CD4-positive, alpha-beta T cell treated with Interleukin-15 for 4 hours (primary cell): Measurements from ENCODE around the gene PGLYRP3.
"Not testable (repeated sequence)": the region's sequence is repeated elsewhere in the genome, so short reads cannot be mapped to it uniquely, and the experiment has no call there.

ENCODE experiments used
- DNase-seq: peaks from one replicate; pipeline ENCODE4 v3.0.0-alpha.2; 2020; ENCODE audit warnings: low spot score

Gene PGLYRP3

GRCh38 chr1:153348511-153349362, 36.0 kb upstream of the PGLYRP3 start, which contains the start of gene PGLYRP4:
PGLYRP4 (minus strand) TSS chr1:153348841; CDS start chr1:153347932, 909 bp downstream.
- DNase-seq: no peak

- DNase-seq: no peak
Observed at GRCh38 chr1:153347856-153348255, 35.1 kb upstream of the PGLYRP3 start.

DNA sequence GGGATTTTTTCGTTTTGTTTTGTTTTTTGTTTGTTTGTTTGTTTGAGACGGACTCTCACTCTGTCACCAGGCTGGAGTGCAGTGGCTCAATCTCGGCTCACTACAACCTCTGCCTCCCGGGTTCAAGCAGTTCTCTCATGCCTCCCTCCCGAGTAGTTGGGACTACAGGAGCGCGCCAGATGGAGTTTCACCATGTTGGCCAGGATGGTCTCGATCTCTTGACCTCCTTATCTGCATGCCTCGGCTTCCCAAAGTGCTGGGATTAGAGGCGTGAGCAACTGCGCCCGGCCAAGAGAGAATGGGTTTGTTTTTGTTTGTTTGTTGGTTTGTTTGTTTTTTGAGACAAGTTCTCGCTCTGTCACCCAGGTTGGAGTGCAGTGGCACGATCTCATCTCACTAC, 34.3 kb upstream of the PGLYRP3 start:
- not testable (repeated sequence) for DNase-seq

- DNase-seq: no peak
Observed at GRCh38 chr1:153346077-153346723, 33.4 kb upstream of the PGLYRP3 start.

GRCh38 chr1:153345187-153346076, 32.7 kb upstream of the PGLYRP3 start:
- no peak for DNase-seq

DNA sequence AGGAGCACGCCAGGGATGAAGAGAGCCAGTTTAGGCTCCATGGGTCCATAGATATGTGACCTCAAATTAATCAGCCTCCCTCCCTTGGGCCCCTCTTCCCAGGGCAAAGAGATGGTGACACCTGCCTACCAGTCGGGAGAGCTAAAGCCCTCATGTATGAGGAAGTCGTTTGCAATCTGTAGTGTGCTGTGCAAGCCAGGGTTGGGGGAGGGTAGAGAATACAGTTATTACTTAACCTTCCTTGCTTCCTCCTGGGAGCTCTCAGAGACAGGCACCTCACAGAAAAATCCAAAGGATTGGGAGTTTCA, 31.9 kb upstream of the PGLYRP3 start:
- DNase-seq: no peak

- no peak for DNase-seq
Observed at GRCh38 chr1:153343811-153344717, 31.3 kb upstream of the PGLYRP3 start.

GRCh38 chr1:153343040-153343681, 30.4 kb upstream of the PGLYRP3 start:
- no peak for DNase-seq

GRCh38 chr1:153342178-153342577, 29.4 kb upstream of the PGLYRP3 start:
- no peak for DNase-seq

DNA sequence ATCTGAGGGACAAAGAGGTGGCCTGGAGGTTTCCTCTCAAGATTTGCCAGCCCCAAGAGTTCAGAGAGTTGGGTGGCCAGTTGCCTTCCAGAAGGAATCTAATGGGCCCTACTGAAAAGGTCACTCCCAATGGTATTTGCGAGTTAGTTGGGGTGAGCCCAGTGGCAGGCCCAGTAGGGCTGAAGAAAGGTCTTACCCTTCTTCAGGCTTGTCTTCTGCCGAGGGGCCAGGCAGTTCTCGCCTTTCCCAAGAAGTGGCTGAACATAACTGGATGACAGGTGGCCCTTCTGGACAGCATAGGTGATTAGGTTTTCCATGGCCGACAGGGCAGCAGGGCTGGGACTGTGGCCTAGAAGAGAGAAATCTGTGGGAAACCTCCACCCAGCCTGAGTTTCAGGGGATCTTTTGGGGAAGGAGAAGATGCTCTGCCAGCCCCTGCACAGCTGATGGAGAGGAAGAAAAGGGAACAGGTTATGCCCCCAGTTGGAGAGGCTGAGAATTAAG, 28.7 kb upstream of the PGLYRP3 start:
- DNase-seq: no peak

GRCh38 chr1:153340356-153340755, 27.6 kb upstream of the PGLYRP3 start:
- DNase-seq: no peak

DNA sequence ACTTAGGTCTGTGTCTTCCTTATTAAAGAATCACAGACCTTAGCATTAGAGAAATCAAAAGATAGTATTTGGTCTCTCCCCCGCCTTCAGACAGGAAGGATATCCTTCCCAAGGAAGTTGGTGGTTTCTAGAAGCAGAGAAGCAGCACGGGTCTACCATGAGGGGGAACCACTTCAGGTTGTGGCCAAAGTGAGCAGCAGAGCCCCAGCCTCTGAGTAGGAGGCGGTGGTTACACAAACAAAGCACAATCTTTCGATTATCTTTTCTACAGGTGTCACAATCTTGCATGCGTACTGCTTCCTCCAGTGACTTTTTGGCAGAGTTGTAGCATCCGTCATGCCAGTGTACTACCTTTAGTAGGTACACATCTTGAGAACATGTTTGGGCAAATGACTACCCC, 27.1 kb upstream of the PGLYRP3 start:
- no peak for DNase-seq

DNA sequence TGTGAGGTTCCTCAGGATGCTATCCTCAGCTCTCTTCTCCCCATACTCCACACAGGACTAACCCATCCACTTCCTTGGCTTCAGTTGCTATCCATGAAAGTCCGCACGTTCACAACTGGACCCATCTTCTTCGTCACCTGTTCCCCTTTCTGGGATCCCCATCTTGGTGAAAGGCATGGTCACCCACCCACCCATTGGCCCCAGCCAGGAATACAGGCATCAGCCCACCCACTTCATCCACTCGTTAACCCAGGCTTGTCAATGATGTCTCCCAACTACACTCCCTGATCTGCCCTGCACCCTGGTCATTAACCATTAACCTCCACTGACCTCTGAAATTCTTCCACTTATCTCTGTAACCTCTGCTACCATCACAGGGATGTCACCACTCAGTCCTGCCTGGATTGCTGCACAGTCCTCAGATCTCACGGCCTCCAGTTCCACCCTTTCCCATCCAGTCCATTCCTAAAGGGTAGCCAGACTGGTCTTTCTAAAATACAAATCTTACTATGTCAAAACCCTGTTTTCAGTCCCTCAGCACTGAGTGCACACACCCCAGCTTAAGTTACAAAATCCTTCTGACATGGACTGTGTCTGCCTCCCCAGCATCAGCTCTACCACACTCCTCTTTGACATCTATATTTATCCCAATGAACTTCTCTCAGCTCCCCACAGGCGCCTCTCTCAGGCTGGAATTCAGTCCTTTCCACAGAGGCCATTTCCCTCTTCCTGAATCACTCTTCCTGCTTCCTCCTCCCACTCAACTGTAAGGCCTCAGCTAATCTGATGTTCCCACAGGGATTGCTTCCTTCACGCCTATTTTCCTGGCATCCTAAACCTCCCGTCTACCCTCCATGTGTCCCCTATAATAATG, 25.5 kb upstream of the PGLYRP3 start:
- DNase-seq: no peak

DNA sequence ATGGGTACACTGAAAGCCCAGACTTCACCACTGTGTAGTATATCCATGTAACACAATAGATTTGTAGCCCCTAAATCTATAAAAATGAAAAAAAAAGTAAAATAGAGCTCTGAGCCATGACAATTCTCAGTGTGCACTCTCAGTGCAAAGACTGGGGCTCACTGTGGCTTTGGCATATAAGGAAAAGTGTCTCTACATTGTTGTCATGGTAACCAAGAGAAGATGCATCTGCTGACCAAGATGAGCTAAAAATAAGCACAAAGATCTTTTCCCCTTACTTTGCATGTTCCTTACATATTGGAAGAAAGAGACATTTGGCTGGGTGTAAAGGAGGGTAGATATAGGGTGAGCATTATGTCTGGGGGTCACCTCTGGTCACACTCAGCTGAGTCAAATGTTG, 23.9 kb upstream of the PGLYRP3 start:
- no peak for DNase-seq

- DNase-seq: no peak
Observed at GRCh38 chr1:153333902-153334301, 21.1 kb upstream of the PGLYRP3 start.

DNA sequence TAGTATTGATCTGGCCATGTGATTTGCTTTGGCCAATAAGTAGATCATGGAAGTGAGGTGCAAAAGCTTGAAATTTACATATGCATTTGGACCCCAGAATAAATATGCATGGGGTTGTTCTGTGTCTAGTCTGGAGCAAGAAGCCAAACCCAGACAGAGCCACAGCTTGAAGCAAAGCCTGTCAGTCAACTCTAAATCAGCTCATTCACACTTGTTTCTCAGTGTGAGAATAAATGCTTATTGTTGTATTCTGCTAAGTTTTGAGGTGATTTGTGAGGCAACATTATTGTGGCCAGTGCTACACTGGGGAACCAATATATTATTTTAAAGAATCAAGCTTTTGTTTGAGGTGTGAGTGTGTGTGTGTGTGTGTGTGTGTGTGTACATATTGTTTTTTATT, 12.2 kb upstream of the PGLYRP3 start:
- no peak for DNase-seq

- DNase-seq: no peak
Observed at GRCh38 chr1:153322568-153322967, 9.8 kb upstream of the PGLYRP3 start.

DNA sequence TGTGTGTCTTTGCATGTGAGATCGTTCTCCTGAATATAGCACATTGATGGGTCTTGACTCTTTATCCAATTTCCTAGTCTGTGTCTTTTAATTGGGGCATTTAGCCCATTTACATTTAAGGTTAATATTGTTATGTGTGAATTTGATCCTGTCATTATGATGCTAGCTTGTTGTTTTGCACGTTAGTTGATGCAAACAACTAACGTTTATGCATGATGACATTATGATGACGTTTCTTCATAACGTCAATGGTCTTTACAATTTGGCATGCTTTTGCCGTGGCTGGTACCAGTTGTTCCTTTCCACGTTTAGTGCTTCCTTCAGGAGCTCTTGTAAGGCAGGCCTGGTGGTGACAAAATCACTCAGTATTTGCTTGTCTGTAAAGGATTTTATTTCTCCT, 5.4 kb upstream of the PGLYRP3 start:
- DNase-seq: not testable (repeated sequence)

DNA sequence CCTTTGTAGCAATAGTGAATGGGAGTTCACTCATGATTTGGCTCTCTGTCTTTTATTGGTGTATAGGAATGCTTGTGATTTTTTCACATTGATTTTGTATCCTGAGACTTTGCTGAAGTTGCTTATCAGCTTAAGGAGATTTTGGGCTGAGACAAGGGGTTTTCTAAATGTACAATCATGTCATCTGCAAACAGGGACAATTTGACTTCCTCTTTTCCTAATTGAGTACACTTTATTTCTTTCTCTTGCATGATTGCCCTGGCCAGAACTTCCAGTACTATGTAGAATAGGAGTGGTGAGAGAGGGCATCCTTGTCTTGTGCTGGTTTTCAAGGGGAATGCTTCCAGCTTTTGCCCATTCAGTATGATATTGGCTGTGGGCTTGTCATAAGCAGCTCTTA, 3.3 kb upstream of the PGLYRP3 start:
- not testable (repeated sequence) for DNase-seq

DNA sequence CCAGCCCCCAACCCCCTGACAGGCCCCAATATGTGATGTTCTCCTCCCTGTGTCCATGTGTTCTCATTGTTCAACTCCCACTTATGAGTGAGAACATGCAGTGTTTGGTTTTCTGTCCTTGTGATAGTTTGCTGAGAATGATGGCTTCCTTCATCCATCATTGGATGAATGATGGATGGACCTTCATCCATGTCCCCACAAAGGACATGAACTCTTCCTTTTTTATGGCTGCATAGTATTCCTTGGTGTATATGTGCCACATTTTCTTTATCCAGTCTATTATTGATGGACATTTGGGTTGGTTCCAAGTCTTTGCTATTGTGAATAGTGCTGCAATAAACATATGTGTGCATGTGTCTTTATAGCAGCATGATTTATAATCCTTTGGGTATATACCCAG, 1.6 kb upstream of the PGLYRP3 start:
- DNase-seq: not testable (repeated sequence)
